K562 (cell line): ENCODE data around the gene R3HDM2. TPM values are rescaled to one million over a fixed set of nuclear protein-coding genes. Genes with fewer than 3 reads are reported as not detected.

ENCODE experiments used
- ARID1B ChIP-seq: fragments of 450-650 bp; IDR thresholded peaks from 2 replicates; pipeline ENCODE4 v1.6.1; 2016; ENCODE audit warnings: antibody characterized with exemption, mild to moderate bottlenecking, inconsistent platforms
- ATF1 ChIP-seq, 2 experiments: fragments of 450-650 bp in 1 of 2; IDR thresholded peaks; 2 replicates each; pipeline ENCODE4 v1.6.1; 2016; ENCODE audit warnings: missing compliant biosample characterization in 1 of 2, missing genetic modification characterization in 1 of 2
- DPF2 ChIP-seq: fragments of 450-650 bp; IDR thresholded peaks from 2 replicates; pipeline ENCODE4 v1.6.1; 2016
- FOXJ3 ChIP-seq: sonication (generic); formaldehyde crosslinking; IDR thresholded peaks from 2 replicates; pipeline ENCODE4 v1.4.0; 2020; ENCODE audit warnings: mild to moderate bottlenecking, missing genetic modification reagents
- HINFP ChIP-seq: fragments of 450-650 bp; conservative IDR thresholded peaks from 2 replicates; pipeline ENCODE4 v1.6.1; 2016; ENCODE audit warnings: missing genetic modification characterization, low read depth, mild to moderate bottlenecking, control low read depth, missing compliant biosample characterization
- HIVEP1 ChIP-seq: fragments of 250-450 bp; sonication (Bioruptor Pico); IDR thresholded peaks from 2 replicates; pipeline ENCODE4 v1.4.0; 2020; ENCODE audit warnings: mild to moderate bottlenecking
- HMG20A ChIP-seq: fragments of 450-650 bp; formaldehyde crosslinking; conservative IDR thresholded peaks from 2 replicates; pipeline ENCODE4 v1.4.0; 2020; ENCODE audit warnings: mild to moderate bottlenecking, mixed read lengths
- MBD2 ChIP-seq: sonication (generic); IDR thresholded peaks from 2 replicates; pipeline ENCODE4 v1.6.1; 2016; ENCODE audit warnings: low read depth, borderline replicate concordance
- MEF2A ChIP-seq: IDR thresholded peaks from 2 replicates; pipeline ENCODE4 v1.6.1; 2011; ENCODE audit warnings: low read depth, mild to moderate bottlenecking, low read length, moderate library complexity; ENCODE audit not compliant: control insufficient read depth
- MYC ChIP-seq, 2 experiments: fragments of 250-450 bp in 1 of 2; sonication (Bioruptor Pico) in 1 of 2; IDR thresholded peaks; 2 replicates each; pipeline versions ENCODE4 v1.5.1 to v1.6.1; 2012 to 2021; ENCODE audit warnings: low read depth in 2 of 2, borderline replicate concordance in 1 of 2, improper control_type of control experiment in 1 of 2, low read length in 1 of 2, mild to moderate bottlenecking in 1 of 2, moderate library complexity in 1 of 2
- NFE2 ChIP-seq: IDR thresholded peaks from 2 replicates; pipeline ENCODE4 v1.6.1; 2014; ENCODE audit warnings: antibody characterized with exemption, low read depth
- NRF1 ChIP-seq, 2 experiments: fragments of 450-650 bp; IDR thresholded peaks in 1 of 2; conservative IDR thresholded peaks in 1 of 2; 2 replicates each; pipeline ENCODE4 v1.6.1; 2014; ENCODE audit warnings: mild to moderate bottlenecking in 2 of 2
- PCBP2 ChIP-seq: fragments of 200-400 bp; formaldehyde crosslinking; IDR thresholded peaks from 2 replicates; pipeline ENCODE4 v1.6.1; 2018; ENCODE audit warnings: low read length, low read depth, mild to moderate bottlenecking, moderate library complexity; ENCODE audit not compliant: poor library complexity, severe bottlenecking
- PHTF2 ChIP-seq: fragments of 250-450 bp; sonication (Bioruptor Pico); IDR thresholded peaks from 2 replicates; pipeline ENCODE4 v1.5.0; 2021; ENCODE audit warnings: mild to moderate bottlenecking
- RBM15 ChIP-seq: fragments of 200-400 bp; formaldehyde crosslinking; IDR thresholded peaks from 2 replicates; pipeline ENCODE4 v1.6.1; 2018; ENCODE audit warnings: mild to moderate bottlenecking, low read length, moderate library complexity; ENCODE audit not compliant: insufficient read depth
- ZNF12 ChIP-seq: sonication (generic); formaldehyde crosslinking; IDR thresholded peaks from 2 replicates; pipeline ENCODE4 v1.4.0; 2020; ENCODE audit warnings: mild to moderate bottlenecking, missing genetic modification reagents
- ZNF124 ChIP-seq: sonication (generic); formaldehyde crosslinking; IDR thresholded peaks from 2 replicates; pipeline ENCODE4 v1.8.1; 2022; ENCODE audit warnings: missing genetic modification reagents
- ZNF707 ChIP-seq: fragments of 250-450 bp; sonication (Bioruptor Pico); conservative IDR thresholded peaks from 2 replicates; pipeline ENCODE4 v1.8.0; 2022; ENCODE audit warnings: inconsistent platforms, mild to moderate bottlenecking, moderate library complexity
- ZNF740 ChIP-seq, 3 experiments: fragments of 200-800 bp in 1 of 3; sonication (Bioruptor generic) in 1 of 3; sonication (generic) in 1 of 3; formaldehyde crosslinking in 1 of 3; IDR thresholded peaks; 2 replicates each; pipeline versions ENCODE4 v1.6.1 to v1.8.0; 2016 to 2022; ENCODE audit warnings: mild to moderate bottlenecking in 2 of 3, missing compliant biosample characterization in 2 of 3, missing genetic modification characterization in 2 of 3, missing genetic modification reagents in 1 of 3
- polyA plus RNA-seq, 8 experiments: library from polyadenylated mRNA; depleted of rRNA in 4 of 8; stranded (reverse) in 5 of 8; unstranded in 3 of 8; fragments of >200 nt; fragmentation: Nextera tagmentation in 2 of 8; fragmentation: Illumina TruSeq in 1 of 8; extraction: Ambion mirVana in 2 of 8; extraction: Trizol in 1 of 8; gene quantifications; 2 replicates each; pipeline versions ENCODE4 v1.2.1 to v1.2.3, GENCODE V29; 2011 to 2014; ENCODE audit warnings: inconsistent platforms in 1 of 8, missing spikeins in 1 of 8
- total RNA-seq, 7 experiments: library from RNA; depleted of rRNA in 6 of 7; stranded (reverse); fragments of >200 nt in 6 of 7; fragmentation: Illumina TruSeq in 2 of 7; extraction: Trizol in 2 of 7; gene quantifications; 2 replicates each; pipeline versions ENCODE4 v1.2.1 to v1.2.3, GENCODE V29; 2011 to 2021; ENCODE audit warnings: low replicate concordance in 1 of 7
- TF ChIP-seq, protein P1 (sequence below): fragments of 250-450 bp; sonication (Bioruptor Pico); IDR thresholded peaks from 2 replicates; pipeline ENCODE4 v1.4.0; 2020

The R3HDM2 gene
- total and polyA plus RNA-seq, 9 of the 15 experiments (the other 6 are each of a cell fraction or from before 2014, with no cell fraction given): 3.3 to 18.8 (median 9.0) TPM

- TF ChIP-seq MBD2 (no peak), ZNF124 (CRISPR knock-in tag) (no peak), FOXJ3 (CRISPR knock-in tag) (no peak), NFE2 (no peak), HIVEP1 (CRISPR knock-in tag) (no peak), DPF2 (no peak; the same call in 1 of the 2 replicates), PCBP2 (no peak), ATF1 (CRISPR knock-in tag; IDR thresholded peaks at IDR 0.05) (no peak), ATF1 (tag; IDR thresholded peaks at IDR 0.05) (peak; percentile 66), HINFP (tag) (no peak), ARID1B (0 out of 2 replicates have a peak, but pooled peaks have one; percentile 29), ZNF12 (0 out of 2 replicates have a peak, but pooled peaks have one; percentile 50), ZNF707 (CRISPR knock-in tag) (no peak), HMG20A (CRISPR knock-in tag) (no peak), PHTF2 (no peak), RBM15 (no peak), MYC (IDR thresholded peaks at IDR 0.05; ENCODE audit: low read depth, low read length) (peak; percentile 76), MYC (CRISPR knock-in tag; IDR thresholded peaks at IDR 0.05; ENCODE audit: borderline replicate concordance, low read depth) (0 out of 2 replicates have a peak, but pooled peaks have one; percentile 66), MEF2A (no peak), NRF1 (conservative IDR thresholded peaks at IDR 0.05 in 1 of 2, IDR thresholded peaks at IDR 0.05 in 1 of 2) (peak; percentile 85 to 87), ZNF740 (CRISPR knock-in tag; IDR thresholded peaks at IDR 0.05) (no peak), ZNF740 (tag; IDR thresholded peaks at IDR 0.05) (no peak)
- TF ChIP-seq, protein P1, sequence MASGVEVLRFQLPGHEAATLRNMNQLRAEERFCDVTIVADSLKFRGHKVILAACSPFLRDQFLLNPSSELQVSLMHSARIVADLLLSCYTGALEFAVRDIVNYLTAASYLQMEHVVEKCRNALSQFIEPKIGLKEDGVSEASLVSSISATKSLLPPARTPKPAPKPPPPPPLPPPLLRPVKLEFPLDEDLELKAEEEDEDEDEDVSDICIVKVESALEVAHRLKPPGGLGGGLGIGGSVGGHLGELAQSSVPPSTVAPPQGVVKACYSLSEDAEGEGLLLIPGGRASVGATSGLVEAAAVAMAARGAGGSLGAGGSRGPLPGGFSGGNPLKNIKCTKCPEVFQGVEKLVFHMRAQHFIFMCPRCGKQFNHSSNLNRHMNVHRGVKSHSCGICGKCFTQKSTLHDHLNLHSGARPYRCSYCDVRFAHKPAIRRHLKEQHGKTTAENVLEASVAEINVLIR: no peak
These were observed 190.5 kb downstream of the R3HDM2 start (continued) for GRCh38 chr12:57240066-57240921.
